CD4-positive, alpha-beta memory T cell (primary cell): ENCODE measurements around the gene PCDHGB1. TPM values are rescaled to one million over a fixed set of nuclear protein-coding genes. Genes with fewer than 3 reads are reported as not detected.
A peak's percentile ranks its signal among the peaks of the same experiment; 100 is the strongest.
"Not testable (repeated sequence)": the region's sequence is repeated elsewhere in the genome, so short reads cannot be mapped to it uniquely, and the experiment has no call there.

Experiments used
- CTCF ChIA-PET: fragments of 350-600 bp; sonication (Branson Sonifier 250); formaldehyde crosslinking; loops from one replicate; lab custom pipeline; 2021; ENCODE audit warnings: inconsistent platforms; ENCODE audit not compliant: partially characterized antibody; lab: Charles Lee
- POLR2A ChIA-PET: fragments of 350-600 bp; sonication (Branson Sonifier 250); formaldehyde crosslinking; loops from one replicate; lab custom pipeline; 2021; ENCODE audit not compliant: partially characterized antibody; lab: Charles Lee
- DNase-seq, 5 donors: peaks; one replicate each; pipeline versions ENCODE4 v3.0.0 to v3.0.0-alpha.2; 2020 to 2022; ENCODE audit warnings: mixed read lengths in 1 of 5
- H3K27ac ChIP-seq: one replicate; pipeline ENCODE4 v1.7.0; 2013; ENCODE audit warnings: low read depth, low read length
- H3K27me3 ChIP-seq: 2 replicates; pipeline ENCODE4 v1.7.0; 2013; ENCODE audit warnings: mild to moderate bottlenecking, low read length, moderate library complexity; ENCODE audit not compliant: insufficient read depth
- H3K36me3 ChIP-seq: 2 replicates; pipeline ENCODE4 v1.7.0; 2013; ENCODE audit warnings: mild to moderate bottlenecking, low read length, moderate library complexity; ENCODE audit not compliant: insufficient read depth
- H3K4me1 ChIP-seq: 2 replicates; pipeline ENCODE4 v1.7.0; 2013; ENCODE audit warnings: mild to moderate bottlenecking, low read length, moderate library complexity; ENCODE audit not compliant: insufficient read depth
- H3K4me3 ChIP-seq, 2 donors: one replicate each; pipeline ENCODE4 v1.7.0; 2013; ENCODE audit warnings: low read length in 2 of 2, mild to moderate bottlenecking in 1 of 2
- H3K9me3 ChIP-seq, 2 donors: one replicate each; pipeline ENCODE4 v1.7.0; 2013; ENCODE audit warnings: low read length in 2 of 2, control low read depth in 1 of 2; ENCODE audit not compliant: control insufficient read depth in 1 of 2
- H3K27ac Mint-ChIP-seq, 7 donors: one replicate each; pipeline ENCODE4 v1.8.0; 2020 to 2021; ENCODE audit warnings: mixed read lengths in 7 of 7, mild to moderate bottlenecking in 6 of 7, inconsistent platforms in 3 of 7, moderate library complexity in 3 of 7
- H3K27me3 Mint-ChIP-seq, 2 donors: one replicate each; pipeline ENCODE4 v1.8.0; 2020 to 2021; ENCODE audit warnings: mixed read lengths in 2 of 2
- H3K36me3 Mint-ChIP-seq, 2 donors: one replicate each; pipeline ENCODE4 v1.8.0; 2020 to 2021; ENCODE audit warnings: mixed read lengths in 2 of 2, inconsistent platforms in 1 of 2, mild to moderate bottlenecking in 1 of 2
- H3K4me1 Mint-ChIP-seq, 4 donors: one replicate each; pipeline ENCODE4 v1.8.0; 2020 to 2021; ENCODE audit warnings: mixed read lengths in 4 of 4, mild to moderate bottlenecking in 1 of 4
- H3K4me3 Mint-ChIP-seq, 8 donors: one replicate each; pipeline ENCODE4 v1.8.0; 2020 to 2021; ENCODE audit warnings: mixed read lengths in 8 of 8, mild to moderate bottlenecking in 7 of 8, moderate library complexity in 6 of 8, inconsistent platforms in 3 of 8
- H3K9me3 Mint-ChIP-seq, 8 donors: one replicate each; pipeline ENCODE4 v1.8.0; 2020 to 2021; ENCODE audit warnings: mixed read lengths in 8 of 8, mild to moderate bottlenecking in 5 of 8, inconsistent platforms in 3 of 8, moderate library complexity in 1 of 8
- intact Hi-C: fragments of 100-400 bp; cut with micrococcal nuclease; formaldehyde crosslinking; loops from one replicate; pipeline ENCODE4 v1.15.1; 2023
- polyA plus RNA-seq, 2 donors: library from polyadenylated mRNA; unstranded; fragments of 300-500 nt; fragmentation: Illumina TruSeq; gene quantifications; one replicate each; pipeline ENCODE4 v1.2.3, GENCODE V29; 2021
- total RNA-seq, 2 experiments: library from RNA; stranded (reverse); gene quantifications; one replicate each; pipeline ENCODE4 v1.2.3, GENCODE V29; 2021

The PCDHGB1 gene
- total and polyA plus RNA-seq, 4 experiments from 2014 or later = 0.17 to 0.26 TPM; not detected in 2

DNA sequence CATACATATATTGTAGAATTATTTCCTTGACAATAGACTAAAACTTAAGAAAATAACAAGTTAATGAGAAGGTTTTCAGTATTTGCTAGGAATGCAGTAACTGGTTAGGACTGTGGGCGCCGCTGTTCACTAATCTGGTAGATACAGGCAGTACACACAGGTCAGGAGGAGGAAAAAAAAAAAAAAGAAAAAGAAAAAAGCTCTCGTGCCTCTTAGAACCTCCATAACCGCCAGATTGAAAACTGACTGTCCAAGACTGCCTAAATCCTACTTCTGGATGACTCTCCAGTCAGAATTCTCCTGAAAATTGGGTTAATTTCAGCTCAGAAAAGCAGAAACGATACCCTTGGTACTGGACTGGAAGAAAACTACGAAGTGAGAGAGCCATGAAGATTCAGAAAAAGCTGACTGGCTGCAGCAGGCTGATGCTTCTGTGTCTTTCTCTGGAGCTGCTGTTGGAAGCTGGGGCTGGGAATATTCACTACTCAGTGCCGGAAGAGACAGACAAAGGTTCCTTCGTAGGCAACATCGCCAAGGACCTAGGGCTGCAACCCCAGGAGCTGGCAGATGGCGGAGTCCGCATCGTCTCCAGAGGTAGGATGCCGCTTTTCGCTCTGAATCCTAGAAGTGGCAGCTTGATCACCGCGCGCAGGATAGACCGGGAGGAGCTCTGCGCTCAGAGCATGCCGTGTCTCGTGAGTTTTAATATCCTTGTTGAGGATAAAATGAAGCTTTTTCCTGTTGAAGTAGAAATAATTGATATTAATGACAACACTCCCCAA lies 19.4 kb upstream of the PCDHGB1 start, which contains the start of gene PCDHGA1:
PCDHGA1 (plus strand) TSS at position 216 of the 782 bp plus-strand sequence.
- H3K4me3 ChIP-seq = no peak within 1 kb of the TSS

DNA sequence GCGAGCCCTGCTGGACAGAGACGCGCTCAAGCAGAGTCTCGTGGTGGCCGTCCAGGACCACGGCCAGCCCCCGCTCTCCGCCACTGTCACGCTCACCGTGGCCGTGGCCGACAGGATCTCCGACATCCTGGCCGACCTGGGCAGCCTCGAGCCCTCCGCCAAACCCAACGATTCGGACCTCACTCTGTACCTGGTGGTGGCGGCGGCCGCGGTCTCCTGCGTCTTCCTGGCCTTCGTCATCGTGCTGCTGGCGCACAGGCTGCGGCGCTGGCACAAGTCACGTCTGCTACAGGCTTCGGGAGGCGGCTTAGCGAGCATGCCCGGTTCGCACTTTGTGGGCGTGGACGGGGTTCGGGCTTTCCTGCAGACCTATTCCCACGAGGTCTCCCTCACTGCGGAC lies 17.3 kb upstream of the PCDHGB1 start:
- H3K27ac Mint-ChIP-seq, H3K27me3 ChIP-seq, H3K4me1 Mint-ChIP-seq, H3K36me3 ChIP-seq, H3K4me3 ChIP-seq, H3K4me1 ChIP-seq, intact Hi-C loops, H3K4me3 Mint-ChIP-seq, H3K27ac ChIP-seq, POLR2A ChIA-PET, H3K9me3 ChIP-seq, DNase-seq: not testable (repeated sequence)
- CTCF ChIA-PET = interaction anchor here (1.1 to 1.3 kb wide), 2 partner anchors 12 to 13 kb away, joined by 3 to 5 read pairs; partner anchors contain the start of gene TAF7
- Mint-ChIP-seq H3K9me3 (peaks cover 0 to 85% (median 75%) of the 10 kb centered on the region in 8 donors), H3K36me3 (peaks cover 8 to 16% of the 10 kb centered on the region in 2 donors), H3K27me3 (peaks cover 46 to 55% of the 10 kb centered on the region in 2 donors)

More for the DNA sequence above, 19.4 kb upstream of the PCDHGB1 start, which contains the start of gene PCDHGA1:
- intact Hi-C loops = no loop called here
- DNase-seq = peak in 2 of 5 donors; percentile 15 to 26
- Mint-ChIP-seq H3K27me3 (peaks cover 50% of the 10 kb centered on the region in 2 donors), H3K9me3 (peaks cover 2 to 81% (median 69%) of the 10 kb centered on the region in 8 donors), H3K4me3 (peak within 1 kb of the TSS in 6 of 8 donors; percentile 29 to 68 (median 54)), H3K27ac (peak within 1 kb of the TSS in 1 of 7 donors; percentile 52), H3K4me1 (peaks cover 5 to 11% (median 6%) of the 10 kb centered on the region in 4 donors), H3K36me3 (peaks cover 15 to 18% of the 10 kb centered on the region in 2 donors)
- ChIA-PET POLR2A (interaction anchor here (0.7 to 0.8 kb wide), 2 partner anchors 10 to 233 kb away, joined by 3 to 7 read pairs; partner anchors contain the start of gene TAF7), CTCF (interaction anchor here (0.9 to 4.4 kb wide), 11 partner anchors 9 to 288 kb away, joined by 3 to 29 read pairs (median 4); partner anchors contain the start of genes DIAPH1, PCDHGA6 and TAF7)
- H3K4me1 ChIP-seq = no peaks in the 10 kb centered on the region
- H3K9me3 ChIP-seq = peaks cover 0 to 8% of the 10 kb centered on the region in 2 donors
- no peaks in the 10 kb centered on the region for H3K36me3 ChIP-seq
- H3K27ac ChIP-seq = no peak within 1 kb of the TSS
- no peaks in the 10 kb centered on the region for H3K27me3 ChIP-seq

DNA sequence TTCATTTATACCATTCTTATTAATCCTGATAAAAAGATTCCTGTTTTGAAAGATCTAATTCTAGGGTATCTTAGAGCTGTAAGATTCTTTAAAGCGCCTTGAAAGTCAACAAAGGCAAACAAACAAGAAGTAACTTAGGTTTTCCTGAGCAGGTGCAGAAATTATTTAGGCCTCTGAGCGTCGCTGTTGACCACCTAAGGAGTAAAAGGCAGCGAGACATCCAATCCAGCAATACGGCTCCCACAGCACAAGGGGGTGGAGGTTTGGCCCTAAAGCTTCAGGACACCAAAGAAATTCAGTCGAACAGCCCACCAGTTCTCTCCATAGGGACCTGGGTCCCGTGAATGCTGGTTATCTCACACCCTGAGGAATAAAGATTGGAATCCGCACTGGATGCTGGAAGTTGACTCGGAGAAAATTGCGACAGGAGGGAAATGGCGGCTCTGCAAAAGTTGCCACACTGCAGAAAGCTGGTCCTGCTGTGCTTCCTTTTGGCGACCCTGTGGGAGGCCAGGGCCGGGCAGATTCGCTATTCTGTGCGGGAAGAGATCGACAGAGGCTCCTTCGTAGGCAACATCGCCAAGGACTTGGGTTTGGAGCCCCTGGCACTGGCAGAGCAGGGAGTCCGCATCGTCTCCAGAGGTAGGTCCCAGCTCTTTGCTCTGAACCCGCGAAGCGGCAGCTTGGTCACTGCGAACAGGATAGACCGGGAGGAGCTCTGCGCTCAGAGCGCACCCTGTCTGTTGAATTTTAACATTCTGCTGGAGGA lies 11.2 kb upstream of the PCDHGB1 start, which contains the start of gene PCDHGA2:
PCDHGA2 (plus strand) TSS at position 223 of the 769 bp plus-strand sequence.
- intact Hi-C loops = no loop called here
- DNase-seq = no peak

DNA sequence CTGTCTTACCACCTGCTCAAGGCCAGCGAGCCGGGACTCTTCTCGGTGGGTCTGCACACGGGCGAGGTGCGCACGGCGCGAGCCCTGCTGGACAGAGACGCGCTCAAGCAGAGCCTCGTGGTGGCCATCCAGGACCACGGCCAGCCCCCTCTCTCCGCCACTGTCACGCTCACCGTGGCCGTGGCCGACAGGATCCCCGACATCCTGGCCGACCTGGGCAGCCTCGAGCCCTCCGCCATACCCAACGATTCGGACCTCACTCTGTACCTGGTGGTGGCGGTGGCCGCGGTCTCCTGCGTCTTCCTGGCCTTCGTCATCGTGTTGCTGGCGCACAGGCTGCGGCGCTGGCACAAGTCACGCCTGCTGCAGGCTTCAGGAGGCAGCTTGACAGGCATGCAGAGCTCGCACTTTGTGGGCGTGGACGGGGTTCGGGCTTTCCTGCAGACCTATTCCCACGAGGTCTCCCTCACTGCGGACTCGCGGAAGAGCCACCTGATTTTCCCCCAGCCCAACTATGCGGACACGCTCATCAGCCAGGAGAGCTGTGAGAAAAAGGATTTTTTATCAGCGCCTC lies 9.0 kb upstream of the PCDHGB1 start:
- intact Hi-C loops, H3K4me3 Mint-ChIP-seq: not testable (repeated sequence)
- H3K36me3 Mint-ChIP-seq = peaks cover 14 to 17% of the 10 kb centered on the region in 2 donors

More for the DNA sequence above, 11.2 kb upstream of the PCDHGB1 start, which contains the start of gene PCDHGA2:
- Histone ChIP-seq H3K27me3 (no peaks in the 10 kb centered on the region), H3K4me3 (no peak within 1 kb of the TSS), H3K9me3 (peaks cover 0 to 8% of the 10 kb centered on the region in 2 donors), H3K4me1 (no peaks in the 10 kb centered on the region), H3K27ac (no peak within 1 kb of the TSS), H3K36me3 (no peaks in the 10 kb centered on the region)
- peaks cover 0 to 3% (median 0%) of the 10 kb centered on the region in 4 donors for H3K4me1 Mint-ChIP-seq
- peaks cover 3 to 89% (median 80%) of the 10 kb centered on the region in 8 donors for H3K9me3 Mint-ChIP-seq
- H3K4me3 Mint-ChIP-seq = peak within 1 kb of the TSS in 4 of 8 donors; percentile 35 to 65 (median 49)
- peaks cover 11 to 15% of the 10 kb centered on the region in 2 donors for H3K36me3 Mint-ChIP-seq
- POLR2A ChIA-PET = no interaction called here
- peaks cover 47 to 52% of the 10 kb centered on the region in 2 donors for H3K27me3 Mint-ChIP-seq
- H3K27ac Mint-ChIP-seq = peak within 1 kb of the TSS in 1 of 7 donors; percentile 61
- CTCF ChIA-PET = interaction anchor here (1.0 to 1.1 kb wide), 2 partner anchors 9 to 12 kb away, joined by 3 to 4 read pairs; partner anchors contain the start of gene PCDHGA1

DNA sequence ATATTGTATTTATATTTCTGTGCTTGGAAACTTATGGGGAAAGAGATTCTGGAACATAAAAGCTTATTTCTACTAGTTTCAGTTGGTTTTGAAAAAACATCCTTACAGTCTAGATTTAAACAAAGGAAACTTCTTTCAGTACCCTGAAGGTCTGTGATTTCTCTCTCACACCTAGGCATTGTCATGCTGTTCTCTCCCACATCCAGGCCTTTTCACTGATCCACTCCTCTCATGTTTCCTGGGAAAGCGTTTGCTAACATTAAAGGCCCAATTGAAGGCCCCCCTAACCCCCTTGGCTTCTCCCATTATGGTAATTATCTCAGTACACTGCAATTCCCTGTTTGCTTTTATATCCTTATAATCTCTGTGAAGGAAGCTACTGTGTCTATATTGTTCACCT lies 7.1 kb upstream of the PCDHGB1 start:
- no peak for DNase-seq
- H3K36me3 Mint-ChIP-seq = peaks cover 9 to 17% of the 10 kb centered on the region in 2 donors
- peaks cover 39 to 42% of the 10 kb centered on the region in 2 donors for H3K27me3 Mint-ChIP-seq

More for the DNA sequence above, 9.0 kb upstream of the PCDHGB1 start:
- DNase-seq, H3K27me3 ChIP-seq, H3K4me1 Mint-ChIP-seq, CTCF ChIA-PET, H3K27ac Mint-ChIP-seq, H3K27ac ChIP-seq, H3K36me3 ChIP-seq, H3K9me3 ChIP-seq, H3K4me1 ChIP-seq, H3K4me3 ChIP-seq, POLR2A ChIA-PET: not testable (repeated sequence)
- H3K9me3 Mint-ChIP-seq = peaks cover 3 to 86% (median 79%) of the 10 kb centered on the region in 8 donors
- peaks cover 43 to 44% of the 10 kb centered on the region in 2 donors for H3K27me3 Mint-ChIP-seq

DNA sequence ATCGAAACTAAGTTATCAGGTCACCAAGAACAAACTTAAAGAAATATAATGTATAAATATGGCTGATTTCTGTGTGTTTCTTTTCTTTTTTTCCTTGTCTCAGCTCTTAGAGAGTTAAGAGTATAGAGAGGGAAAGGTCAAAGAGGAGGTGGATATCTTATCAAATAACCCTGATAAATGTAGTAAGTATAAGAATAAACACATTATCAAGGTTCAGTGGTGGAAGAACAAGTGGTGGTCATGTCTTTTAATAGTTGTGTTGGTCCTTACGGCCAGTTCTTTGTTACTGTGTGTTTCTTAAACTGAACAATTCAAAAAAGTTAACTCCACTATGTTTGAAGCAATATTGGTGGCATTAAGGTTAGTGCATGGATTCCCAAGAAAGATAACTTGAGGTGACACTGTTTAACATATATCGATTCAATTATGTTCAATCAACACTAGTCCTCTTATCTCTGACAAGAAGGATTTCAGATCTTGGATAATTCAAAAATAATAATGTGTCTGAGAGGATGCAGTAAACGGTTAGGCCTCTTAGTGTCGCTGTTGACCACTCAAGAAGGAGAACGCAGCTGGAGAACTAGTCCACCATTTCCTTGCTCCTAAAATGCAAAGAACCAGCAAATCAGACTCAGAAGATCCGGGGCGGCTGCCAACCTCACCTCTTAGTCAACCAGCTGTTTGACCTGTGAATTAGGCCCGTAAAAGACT lies 6.5 kb upstream of the PCDHGB1 start, which contains the start of gene PCDHGA3:
PCDHGA3 (plus strand) TSS at position 588 of the 711 bp plus-strand sequence. CDS start 205 bp downstream, outside the sequence.
- ChIA-PET CTCF (interaction anchor here (1.0 to 1.5 kb wide), 2 partner anchors 215 to 224 kb away, joined by 3 read pairs; no protein-coding TSS in a partner anchor), POLR2A (no interaction called here)
- peaks cover 0 to 11% of the 10 kb centered on the region in 2 donors for H3K9me3 ChIP-seq
- no peaks in the 10 kb centered on the region for H3K27me3 ChIP-seq
- peak within 1 kb of the TSS in 7 of 8 donors; percentile 46 to 73 (median 71) for H3K4me3 Mint-ChIP-seq
- H3K4me1 ChIP-seq = no peaks in the 10 kb centered on the region
- intact Hi-C loops = no loop called here
- H3K36me3 Mint-ChIP-seq = peaks cover 5 to 14% of the 10 kb centered on the region in 2 donors
- H3K36me3 ChIP-seq = no peaks in the 10 kb centered on the region
- peaks cover 3 to 74% (median 67%) of the 10 kb centered on the region in 8 donors for H3K9me3 Mint-ChIP-seq
- no peak within 1 kb of the TSS for H3K4me3 ChIP-seq
- DNase-seq = peak in 1 of 5 donors; percentile 24
- no peak within 1 kb of the TSS for H3K27ac Mint-ChIP-seq
- peaks cover 0 to 3% (median 0%) of the 10 kb centered on the region in 4 donors for H3K4me1 Mint-ChIP-seq
- peaks cover 33 to 35% of the 10 kb centered on the region in 2 donors for H3K27me3 Mint-ChIP-seq
- no peak within 1 kb of the TSS for H3K27ac ChIP-seq

More for the DNA sequence above, 7.1 kb upstream of the PCDHGB1 start:
- no peaks in the 10 kb centered on the region for H3K27me3 ChIP-seq
- no peak overlapping the region for H3K27ac ChIP-seq
- no peaks in the 10 kb centered on the region for H3K36me3 ChIP-seq
- Mint-ChIP-seq H3K4me3 (no peak overlapping the region), H3K9me3 (peaks cover 3 to 78% (median 72%) of the 10 kb centered on the region in 8 donors), H3K27ac (no peak overlapping the region), H3K4me1 (peaks cover 0 to 3% (median 0%) of the 10 kb centered on the region in 4 donors)
- H3K4me3 ChIP-seq = no peak overlapping the region
- H3K4me1 ChIP-seq = no peaks in the 10 kb centered on the region
- peaks cover 0 to 11% of the 10 kb centered on the region in 2 donors for H3K9me3 ChIP-seq
- POLR2A ChIA-PET = no interaction called here
- intact Hi-C loops = no loop called here
- CTCF ChIA-PET = no interaction called here
